HAP-1 (cell line): ENCODE measurements around the gene ZNF264.
"Not testable (repeated sequence)": the region's sequence is repeated elsewhere in the genome, so short reads cannot be mapped to it uniquely, and the experiment has no call there.

Experiments used
- DNase-seq, 2 experiments: peaks; one replicate each; pipeline ENCODE4 v3.0.0-alpha.2; 2016 to 2020; ENCODE audit warnings: low spot score in 2 of 2
- H3K27me3 ChIP-seq: fragments of 250-450 bp; sonication (Bioruptor Pico); 2 replicates; pipeline ENCODE4 v1.5.1; 2020; ENCODE audit warnings: low read depth, mild to moderate bottlenecking, moderate library complexity
- H3K36me3 ChIP-seq: fragments of 250-450 bp; sonication (Bioruptor Pico); replicated peaks from 2 replicates; pipeline ENCODE4 v1.5.1; 2020; ENCODE audit warnings: mild to moderate bottlenecking
- H3K4me1 ChIP-seq: fragments of 250-450 bp; sonication (Bioruptor Pico); 2 replicates; pipeline ENCODE4 v1.5.1; 2020; ENCODE audit warnings: mild to moderate bottlenecking
- H3K4me3 ChIP-seq: fragments of 250-450 bp; sonication (Bioruptor Pico); 2 replicates; pipeline ENCODE4 v1.5.1; 2020; ENCODE audit warnings: mild to moderate bottlenecking, moderate library complexity
- H3K9me3 ChIP-seq: fragments of 250-450 bp; sonication (Bioruptor Pico); 2 replicates; pipeline ENCODE4 v1.5.1; 2020; ENCODE audit warnings: mild to moderate bottlenecking, moderate library complexity
- in situ Hi-C: fragments of 300-500 bp; cut with MboI; formaldehyde crosslinking; loops from 3 replicates; pipeline ENCODE4 v1.14.3; 2020; ENCODE audit warnings: low sequenced_read_pairs, inconsistent platforms, mixed read lengths

The ZNF264 gene

DNA sequence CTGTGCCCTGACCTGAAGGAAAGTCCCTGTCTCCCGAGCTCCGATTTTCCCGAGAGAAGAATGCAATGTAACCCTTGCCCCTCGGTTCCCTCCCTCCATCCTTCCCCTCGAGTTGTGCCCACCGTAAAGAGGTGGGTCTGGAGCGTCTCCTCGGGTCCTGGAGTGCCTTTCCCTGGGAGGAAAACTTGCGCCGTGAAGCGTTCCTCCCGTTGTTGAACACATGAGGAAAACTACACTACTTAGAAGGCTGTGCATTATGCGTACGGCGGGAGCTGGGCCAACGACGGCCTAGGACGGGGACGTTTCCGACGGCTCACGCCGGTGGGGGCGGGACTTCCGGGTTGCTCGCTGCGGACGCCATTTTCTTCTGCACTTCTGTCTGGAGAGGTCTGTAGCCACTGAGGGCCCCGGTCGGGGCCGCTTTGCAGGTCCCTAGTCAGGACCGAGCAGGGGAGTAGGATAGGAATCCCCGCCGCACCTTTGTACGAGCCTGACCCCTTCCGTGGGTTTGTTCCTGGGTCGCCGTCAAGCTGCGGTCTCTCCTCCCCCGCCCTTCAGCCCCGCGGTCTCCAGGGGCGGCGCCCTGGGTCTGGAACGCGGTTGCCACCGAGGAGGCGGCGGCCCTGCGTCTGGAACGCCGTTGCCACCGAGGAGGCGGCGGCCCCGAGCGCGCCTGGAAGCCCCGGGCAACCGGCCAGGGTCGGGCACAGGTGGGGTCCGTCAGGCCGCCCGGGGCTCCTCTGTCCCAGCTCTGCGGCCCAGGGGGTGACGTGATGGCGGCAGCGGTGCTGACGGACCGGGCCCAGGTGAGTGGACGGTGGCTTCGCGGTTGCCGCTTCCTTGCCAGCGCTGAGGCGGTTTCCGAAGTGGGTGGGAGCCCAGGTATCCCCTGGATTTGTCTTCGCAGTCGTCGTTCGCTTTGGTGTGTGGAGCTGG lies at the start of gene ZNF264:
Gene ZNF264, plus strand, starts transcription at position 360 of the 936 bp plus-strand sequence. Its CDS starts 414 bp downstream, at position 774.
- DNase-seq: no peak
- no peaks in the 10 kb centered on the region for H3K27me3 ChIP-seq
- in situ Hi-C loops: no loop called here
- H3K4me1 ChIP-seq: no peaks in the 10 kb centered on the region
- H3K4me3 ChIP-seq: no peak within 1 kb of the TSS
- H3K36me3 ChIP-seq: no peaks in the 10 kb centered on the region
- no peaks in the 10 kb centered on the region for H3K9me3 ChIP-seq

DNA sequence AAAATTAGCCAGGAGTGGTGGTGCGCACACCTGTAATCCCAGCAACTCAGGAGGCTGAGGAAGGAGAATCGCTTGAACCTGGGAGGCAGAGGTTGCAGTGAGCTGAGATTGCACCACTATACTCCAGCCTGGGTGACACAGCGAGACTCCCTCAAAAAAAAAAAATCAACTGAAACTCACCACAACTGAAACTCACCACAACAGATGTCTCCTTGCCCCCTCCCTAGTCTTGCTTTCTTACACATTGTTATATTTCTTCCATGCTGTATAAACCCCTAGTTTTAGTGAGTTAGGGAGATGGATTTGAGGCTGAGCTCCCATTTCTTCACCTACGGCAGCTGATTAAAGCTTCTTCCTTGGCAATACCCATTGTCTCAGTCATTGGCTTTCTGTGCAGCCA lies 49.6 kb upstream of the ZNF264 start:
- Histone ChIP-seq H3K9me3 (no peaks in the 10 kb centered on the region), H3K27me3 (no peaks in the 10 kb centered on the region), H3K4me3 (no peak overlapping the region), H3K36me3 (no peaks in the 10 kb centered on the region), H3K4me1 (no peaks in the 10 kb centered on the region)
- no peak for DNase-seq
- in situ Hi-C loops: no loop called here

DNA sequence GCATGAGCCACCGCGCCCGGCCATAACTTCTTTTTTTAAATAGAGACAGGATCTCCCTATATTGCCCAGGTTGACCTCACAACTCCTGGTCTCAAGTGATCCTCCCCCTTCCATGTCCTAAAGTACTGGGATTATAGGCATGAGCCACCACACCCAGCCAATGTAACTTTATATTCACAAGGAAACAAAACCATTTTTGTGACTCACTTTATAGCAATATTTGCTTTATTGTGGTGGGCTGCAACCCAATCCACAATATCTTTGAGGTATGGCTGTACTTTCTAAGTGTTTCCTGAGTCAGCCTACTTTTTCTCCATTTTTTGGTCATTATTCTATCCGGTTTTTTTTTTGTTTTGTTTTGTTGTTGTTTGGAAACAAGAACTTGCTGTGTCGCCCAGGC lies 38.4 kb upstream of the ZNF264 start:
- Histone ChIP-seq H3K4me3 (no peak overlapping the region), H3K27me3 (no peaks in the 10 kb centered on the region), H3K9me3 (no peaks in the 10 kb centered on the region; the same call in 1 of the 2 replicates), H3K36me3 (no peaks in the 10 kb centered on the region), H3K4me1 (no peaks in the 10 kb centered on the region)
- in situ Hi-C loops: no loop called here
- no peak for DNase-seq

DNA sequence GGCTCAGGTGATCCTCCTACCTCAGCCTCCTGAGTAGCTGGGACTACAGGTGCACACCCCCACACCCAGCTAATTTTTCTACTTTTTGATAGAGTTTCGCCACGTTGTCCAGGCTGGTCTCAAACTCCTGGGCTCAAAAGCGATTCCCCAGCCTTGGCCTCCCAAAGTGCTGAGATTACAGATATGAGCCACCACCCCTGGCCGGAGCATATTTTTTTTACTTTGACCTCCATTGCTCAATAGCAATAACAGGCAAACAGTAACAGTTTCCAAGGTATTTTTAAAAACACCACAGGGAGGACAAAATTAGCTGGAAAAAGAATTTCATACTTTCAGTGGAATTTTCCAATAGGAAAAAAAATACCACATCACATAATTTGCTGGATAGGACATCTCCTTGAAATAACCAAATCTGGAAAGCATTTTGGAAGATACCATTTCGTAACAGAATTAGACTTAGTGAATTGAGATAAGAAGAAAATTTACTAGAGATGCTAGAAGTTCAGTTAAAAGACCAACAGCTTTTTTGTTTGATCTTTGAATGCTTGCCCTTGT lies 29.2 kb upstream of the ZNF264 start:
- no peak overlapping the region for H3K4me3 ChIP-seq
- DNase-seq: no peak
- in situ Hi-C loops: no loop called here
- H3K9me3 ChIP-seq: peaks cover 6% of the 10 kb centered on the region; the same call in 1 of the 2 replicates
- no peaks in the 10 kb centered on the region for H3K27me3 ChIP-seq
- H3K4me1 ChIP-seq: no peaks in the 10 kb centered on the region
- no peaks in the 10 kb centered on the region for H3K36me3 ChIP-seq

DNA sequence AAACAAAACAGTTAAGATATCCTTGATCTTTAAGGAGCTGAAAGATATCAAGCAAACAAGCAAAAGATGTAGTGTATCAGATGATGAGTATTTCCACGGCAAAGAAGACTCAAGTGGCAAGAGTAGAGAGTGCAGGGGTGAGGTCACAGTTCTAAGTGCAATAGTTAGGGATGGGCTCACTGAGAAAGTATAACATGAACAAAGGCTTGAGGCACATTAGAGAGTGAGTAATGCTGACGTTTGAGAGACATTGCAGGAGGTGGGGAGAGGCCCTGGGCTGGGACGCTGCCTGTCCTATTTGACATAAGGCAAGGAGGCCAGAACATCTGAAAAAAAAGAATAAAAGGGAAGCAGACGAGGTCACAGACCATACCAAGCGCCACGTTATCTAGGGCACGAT lies 25.5 kb upstream of the ZNF264 start:
- no peaks in the 10 kb centered on the region for H3K27me3 ChIP-seq
- 0 out of 2 replicates have a peak, but pooled peaks cover under 1% of the 10 kb centered on the region for H3K9me3 ChIP-seq
- H3K4me3 ChIP-seq: no peak overlapping the region
- in situ Hi-C loops: no loop called here
- H3K36me3 ChIP-seq: no peaks in the 10 kb centered on the region
- DNase-seq: no peak
- H3K4me1 ChIP-seq: no peaks in the 10 kb centered on the region

DNA sequence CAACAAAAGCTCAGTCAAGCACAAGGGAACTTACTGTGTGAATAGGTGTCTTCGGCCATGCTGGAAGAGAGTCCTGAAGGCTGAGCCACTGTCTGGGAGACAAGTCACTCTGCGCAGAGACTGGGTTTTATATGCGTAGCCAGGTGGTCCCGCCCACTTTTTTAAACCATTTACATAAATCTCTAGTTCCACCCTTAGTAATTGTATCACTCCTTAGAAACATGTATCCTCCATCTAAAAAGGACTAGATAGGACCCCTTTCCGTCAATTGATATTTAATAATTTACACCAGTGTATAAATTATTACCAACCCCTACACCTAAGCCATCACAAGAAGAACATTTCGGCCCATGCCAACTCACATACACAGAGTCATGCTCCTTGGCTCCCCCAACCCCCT lies 23.9 kb upstream of the ZNF264 start, which contains the start of gene DUXA:
Gene DUXA, minus strand, starts transcription at position 101 of the 400 bp plus-strand sequence. Its CDS starts 42 bp downstream, at position 59.
- no peaks in the 10 kb centered on the region for H3K36me3 ChIP-seq
- in situ Hi-C loops: no loop called here

DNA sequence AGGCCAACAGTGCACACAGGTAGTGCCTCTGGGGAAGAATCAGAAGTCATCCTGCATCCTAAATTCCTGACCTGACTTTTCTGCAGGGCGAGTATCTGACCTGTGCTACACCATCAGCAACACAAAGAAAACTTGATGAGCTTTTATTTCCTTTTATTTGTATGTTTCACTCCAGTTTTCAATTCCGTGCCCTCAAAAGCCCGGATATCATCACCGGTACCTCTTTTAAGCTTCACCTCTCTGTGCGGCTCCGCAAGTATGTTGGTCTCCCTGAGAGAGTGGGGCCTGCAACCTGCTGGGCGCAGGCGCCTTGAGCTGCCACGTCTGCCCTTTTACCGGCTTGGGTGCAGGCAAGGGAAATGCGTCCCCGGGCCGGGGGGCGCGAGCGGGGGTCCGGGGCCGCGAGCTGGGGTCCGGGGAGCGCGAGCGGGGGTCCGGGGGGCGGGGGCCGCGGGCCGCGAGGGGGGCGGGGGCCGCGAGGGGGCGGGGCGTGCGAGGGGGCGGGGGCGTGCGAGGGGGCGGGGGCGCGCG lies 19.7 kb upstream of the ZNF264 start:
- Histone ChIP-seq H3K4me3 (no peak overlapping the region), H3K27me3 (no peaks in the 10 kb centered on the region), H3K4me1 (no peaks in the 10 kb centered on the region), H3K9me3 (no peaks in the 10 kb centered on the region), H3K36me3 (no peaks in the 10 kb centered on the region)
- in situ Hi-C loops: no loop called here
- DNase-seq: peak in 1 of 2 experiments; percentile 8

More for the DNA sequence above, 23.9 kb upstream of the ZNF264 start, which contains the start of gene DUXA:
- Histone ChIP-seq H3K4me1 (no peaks in the 10 kb centered on the region), H3K27me3 (no peaks in the 10 kb centered on the region), H3K4me3 (no peak within 1 kb of the TSS), H3K9me3 (no peaks in the 10 kb centered on the region)
- no peak for DNase-seq

DNA sequence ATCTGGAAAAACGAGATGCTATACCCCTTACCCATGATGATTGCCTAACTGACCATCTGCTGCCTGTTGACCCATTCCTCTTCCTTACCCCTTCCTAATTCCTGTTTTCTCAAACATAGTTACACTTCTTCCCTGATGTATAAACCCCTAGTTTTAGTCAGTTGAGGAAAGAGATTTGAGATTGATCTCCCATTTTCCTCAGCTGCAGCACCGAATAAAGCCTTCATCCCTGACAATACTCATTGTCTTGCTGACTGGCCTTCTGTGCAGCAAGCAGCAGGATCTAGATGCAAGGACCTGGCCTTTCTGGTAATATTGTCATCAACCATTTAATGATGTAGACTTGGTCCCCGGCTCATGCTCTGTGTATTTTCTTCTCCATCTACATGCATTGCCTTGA lies 999 bp upstream of the ZNF264 start:
- DNase-seq: no peak
- Histone ChIP-seq H3K36me3 (no peaks in the 10 kb centered on the region), H3K4me3 (no peak overlapping the region), H3K9me3 (no peaks in the 10 kb centered on the region), H3K27me3 (no peaks in the 10 kb centered on the region), H3K4me1 (no peaks in the 10 kb centered on the region)
- in situ Hi-C loops: no loop called here

DNA sequence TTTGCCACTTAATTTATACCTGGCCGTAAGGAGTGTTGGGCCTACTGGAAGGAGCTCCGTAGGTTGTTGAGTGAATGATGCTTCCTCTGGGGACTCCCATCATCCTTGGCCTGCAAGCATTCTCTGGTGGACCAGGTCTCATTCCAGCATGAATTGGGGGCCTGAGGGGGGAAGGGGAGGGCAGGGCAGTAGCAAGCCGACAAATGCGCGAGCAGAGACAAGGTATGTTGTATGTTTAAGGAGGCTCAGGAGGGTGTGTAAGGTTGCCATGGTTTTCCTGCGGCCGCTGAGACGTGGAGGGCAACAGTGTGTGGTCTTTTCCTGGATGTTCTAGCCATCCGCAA lies 749 bp downstream of the ZNF264 start:
- H3K36me3 ChIP-seq: no peaks in the 10 kb centered on the region
- in situ Hi-C loops: no loop called here
- no peak for DNase-seq

DNA sequence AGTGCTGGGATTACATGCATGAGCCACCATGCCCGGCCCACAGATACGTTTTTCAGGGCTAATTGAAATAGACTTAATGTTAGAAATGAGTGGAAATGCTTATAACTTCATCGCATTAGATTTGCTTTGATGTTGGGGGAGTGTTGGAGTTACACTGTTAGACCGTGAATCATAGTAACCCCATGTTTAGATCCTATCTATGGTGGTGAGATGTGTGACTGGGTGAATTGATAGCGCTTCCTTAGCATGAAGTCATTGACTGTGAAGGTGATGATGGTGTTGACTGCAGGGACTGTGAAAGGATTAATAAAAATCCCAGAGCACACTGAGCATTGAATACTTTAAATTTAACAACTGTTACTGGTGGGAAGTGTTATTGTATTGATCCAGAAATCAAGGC lies 1.7 kb downstream of the ZNF264 start:
- Histone ChIP-seq H3K4me1 (no peaks in the 10 kb centered on the region), H3K9me3 (no peaks in the 10 kb centered on the region), H3K4me3 (no peak overlapping the region), H3K36me3 (no peaks in the 10 kb centered on the region), H3K27me3 (no peaks in the 10 kb centered on the region)
- in situ Hi-C loops: no loop called here
- DNase-seq: no peak

More for the DNA sequence above, 749 bp downstream of the ZNF264 start:
- H3K9me3 ChIP-seq: no peaks in the 10 kb centered on the region
- H3K4me1 ChIP-seq: no peaks in the 10 kb centered on the region
- H3K27me3 ChIP-seq: no peaks in the 10 kb centered on the region
- H3K4me3 ChIP-seq: no peak overlapping the region

DNA sequence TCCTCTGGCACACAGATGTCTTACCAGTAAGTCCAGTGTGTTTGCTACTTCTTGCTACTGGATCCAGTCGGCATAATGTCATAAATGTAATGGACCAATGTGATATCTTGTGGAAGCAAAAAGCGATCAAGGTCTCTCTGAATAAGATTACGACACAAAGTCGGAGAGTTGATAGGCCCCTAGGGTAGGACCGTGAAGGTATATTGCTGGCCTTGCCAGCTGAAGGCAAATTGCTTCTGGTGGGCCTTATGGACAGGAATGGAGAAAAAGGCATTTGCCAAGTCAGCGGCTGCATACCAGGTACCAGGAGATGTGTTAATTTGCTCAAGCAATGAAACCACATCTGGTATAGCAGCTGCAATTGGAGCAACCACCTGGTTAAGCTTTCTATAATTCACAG lies 6.6 kb downstream of the ZNF264 start:
- not testable (repeated sequence) for H3K36me3 ChIP-seq, DNase-seq

DNA sequence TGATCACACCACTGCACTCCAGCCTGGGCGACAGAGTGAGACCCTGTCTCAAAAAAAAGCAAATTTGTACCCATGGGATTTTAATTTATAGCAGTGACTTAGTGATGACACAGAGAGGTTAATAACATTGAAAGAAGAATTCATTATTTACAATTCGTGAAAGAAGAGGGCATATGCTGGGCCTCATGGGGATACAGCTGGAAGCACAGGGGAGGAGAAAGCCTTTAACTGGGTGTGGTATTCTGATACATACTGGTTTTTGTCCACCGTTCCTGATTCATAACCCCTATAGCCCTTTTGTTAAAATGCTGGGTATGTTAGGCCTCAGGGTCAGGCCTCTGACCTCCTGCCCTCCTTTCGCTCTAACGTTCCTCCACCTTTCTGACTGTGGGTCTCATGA lies 10.9 kb downstream of the ZNF264 start:
- H3K36me3 ChIP-seq: no peaks in the 10 kb centered on the region
- in situ Hi-C loops: no loop called here
- H3K4me1 ChIP-seq: no peaks in the 10 kb centered on the region
- H3K27me3 ChIP-seq: no peaks in the 10 kb centered on the region
- H3K9me3 ChIP-seq: no peaks in the 10 kb centered on the region
- H3K4me3 ChIP-seq: no peak overlapping the region
- DNase-seq: no peak

More for the DNA sequence above, 6.6 kb downstream of the ZNF264 start:
- in situ Hi-C loops, H3K4me1 ChIP-seq, H3K9me3 ChIP-seq, H3K27me3 ChIP-seq, H3K4me3 ChIP-seq: not testable (repeated sequence)

DNA sequence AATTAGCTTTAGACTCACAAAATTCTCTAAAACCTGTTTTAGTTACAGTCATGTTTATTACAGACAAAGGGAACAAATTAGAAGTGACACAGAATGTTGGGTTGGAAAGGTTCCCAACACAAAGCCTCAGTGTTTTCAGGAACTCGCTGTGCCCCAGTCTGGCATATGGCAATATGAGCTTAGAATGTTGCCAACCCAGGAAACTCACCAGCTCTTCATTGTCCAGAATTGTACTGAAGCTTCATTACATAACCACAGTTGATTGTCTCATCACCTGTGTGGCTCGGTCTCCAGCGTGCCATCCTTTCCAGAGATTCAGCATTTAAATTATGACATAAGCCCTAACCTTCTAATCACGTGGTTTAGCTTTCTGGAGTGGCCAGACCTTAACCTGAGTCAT lies 19.1 kb downstream of the ZNF264 start:
- no peak for DNase-seq
- no peak overlapping the region for H3K4me3 ChIP-seq
- in situ Hi-C loops: no loop called here
- H3K4me1 ChIP-seq: no peaks in the 10 kb centered on the region
- H3K9me3 ChIP-seq: no peaks in the 10 kb centered on the region
- H3K36me3 ChIP-seq: no peaks in the 10 kb centered on the region
- no peaks in the 10 kb centered on the region for H3K27me3 ChIP-seq

DNA sequence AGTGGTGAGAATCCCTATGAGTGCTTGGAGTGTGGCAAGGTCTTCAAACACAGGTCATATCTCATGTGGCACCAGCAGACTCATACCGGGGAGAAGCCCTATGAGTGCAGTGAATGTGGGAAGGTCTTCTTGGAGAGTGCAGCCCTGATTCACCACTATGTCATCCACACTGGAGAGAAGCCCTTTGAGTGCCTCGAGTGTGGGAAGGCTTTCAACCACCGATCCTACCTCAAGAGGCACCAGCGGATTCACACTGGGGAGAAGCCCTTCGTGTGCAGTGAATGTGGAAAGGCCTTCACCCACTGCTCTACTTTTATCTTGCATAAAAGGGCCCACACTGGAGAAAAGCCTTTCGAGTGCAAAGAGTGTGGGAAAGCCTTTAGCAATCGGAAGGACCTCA lies 20.8 kb downstream of the ZNF264 start:
- in situ Hi-C loops: no loop called here
- Histone ChIP-seq H3K4me1 (no peaks in the 10 kb centered on the region), H3K36me3 (no peaks in the 10 kb centered on the region), H3K27me3 (no peaks in the 10 kb centered on the region), H3K4me3 (no peak overlapping the region), H3K9me3 (no peaks in the 10 kb centered on the region)
- no peak for DNase-seq
